Inflammatory macrophage (primary cell): ENCODE results near the gene PRKCE.

Experiments
- DNase-seq, 2 donors: peaks; one replicate each; pipeline ENCODE4 v3.0.0-alpha.2; 2020 to 2022

The PRKCE gene

GRCh38 chr2:45634223-45634622, 17.3 kb upstream of the PRKCE start:
- DNase-seq: no peak

DNA sequence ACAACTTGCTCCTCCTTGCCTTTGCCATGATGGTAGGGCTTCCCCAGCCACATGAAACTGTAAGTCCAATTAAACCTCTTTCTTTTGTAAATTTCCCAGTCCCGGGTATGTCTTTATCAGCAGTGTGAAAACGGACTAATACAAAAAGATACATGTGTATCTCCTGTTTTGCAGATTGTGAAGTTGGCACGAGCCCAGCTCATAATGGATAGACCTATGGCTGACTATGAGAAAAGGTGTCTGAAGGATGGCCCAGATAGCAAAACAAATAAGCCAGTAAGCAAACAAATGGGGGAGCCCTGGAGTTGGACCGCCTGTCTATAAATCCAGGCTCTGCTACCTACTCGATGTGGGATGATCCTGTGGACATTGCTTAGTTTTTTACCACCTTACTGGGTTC, 15.5 kb upstream of the PRKCE start:
- no peak for DNase-seq

DNA sequence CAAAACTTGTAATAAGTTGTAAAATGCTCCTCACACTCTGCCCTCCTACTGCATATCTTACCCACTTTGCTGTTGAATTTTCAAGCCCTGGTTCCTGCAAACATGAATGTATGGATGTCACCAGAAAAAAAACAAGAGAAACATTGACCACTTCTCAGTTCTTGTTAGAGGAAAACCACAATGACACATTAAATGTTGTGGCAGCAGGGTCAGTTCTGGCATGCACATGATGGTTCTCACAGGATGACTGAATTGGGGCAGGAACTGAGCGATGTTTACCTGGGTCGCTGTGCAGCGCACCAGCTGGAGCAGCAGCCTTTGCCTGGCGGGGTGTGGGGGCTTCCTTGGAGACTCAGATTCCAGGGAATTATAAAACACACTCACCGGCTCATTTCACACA, 14.0 kb upstream of the PRKCE start:
- peak; percentile 77 to 81 for DNase-seq

DNA sequence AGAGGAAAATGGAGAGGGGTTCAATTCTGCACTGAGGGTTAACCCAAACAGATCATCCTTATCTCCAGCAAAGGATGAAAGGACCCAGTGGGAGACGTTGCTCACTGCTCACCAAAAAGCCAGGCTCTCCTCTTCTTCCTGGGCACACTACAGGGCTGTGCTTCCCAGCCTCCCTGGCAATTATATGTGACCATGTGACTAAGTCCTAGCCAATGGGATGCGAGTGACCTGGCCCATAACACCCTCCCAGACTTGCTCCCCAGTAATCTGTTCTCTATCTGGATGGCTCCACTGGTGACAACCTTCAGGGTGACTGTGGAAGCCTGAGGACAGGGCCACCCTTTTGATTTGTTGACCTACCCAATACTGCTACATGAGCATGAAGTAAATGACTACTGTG, 10.9 kb upstream of the PRKCE start:
- no peak for DNase-seq

- DNase-seq: no peak
These were observed 8.4 kb upstream of the PRKCE start for GRCh38 chr2:45643095-45643494.

DNA sequence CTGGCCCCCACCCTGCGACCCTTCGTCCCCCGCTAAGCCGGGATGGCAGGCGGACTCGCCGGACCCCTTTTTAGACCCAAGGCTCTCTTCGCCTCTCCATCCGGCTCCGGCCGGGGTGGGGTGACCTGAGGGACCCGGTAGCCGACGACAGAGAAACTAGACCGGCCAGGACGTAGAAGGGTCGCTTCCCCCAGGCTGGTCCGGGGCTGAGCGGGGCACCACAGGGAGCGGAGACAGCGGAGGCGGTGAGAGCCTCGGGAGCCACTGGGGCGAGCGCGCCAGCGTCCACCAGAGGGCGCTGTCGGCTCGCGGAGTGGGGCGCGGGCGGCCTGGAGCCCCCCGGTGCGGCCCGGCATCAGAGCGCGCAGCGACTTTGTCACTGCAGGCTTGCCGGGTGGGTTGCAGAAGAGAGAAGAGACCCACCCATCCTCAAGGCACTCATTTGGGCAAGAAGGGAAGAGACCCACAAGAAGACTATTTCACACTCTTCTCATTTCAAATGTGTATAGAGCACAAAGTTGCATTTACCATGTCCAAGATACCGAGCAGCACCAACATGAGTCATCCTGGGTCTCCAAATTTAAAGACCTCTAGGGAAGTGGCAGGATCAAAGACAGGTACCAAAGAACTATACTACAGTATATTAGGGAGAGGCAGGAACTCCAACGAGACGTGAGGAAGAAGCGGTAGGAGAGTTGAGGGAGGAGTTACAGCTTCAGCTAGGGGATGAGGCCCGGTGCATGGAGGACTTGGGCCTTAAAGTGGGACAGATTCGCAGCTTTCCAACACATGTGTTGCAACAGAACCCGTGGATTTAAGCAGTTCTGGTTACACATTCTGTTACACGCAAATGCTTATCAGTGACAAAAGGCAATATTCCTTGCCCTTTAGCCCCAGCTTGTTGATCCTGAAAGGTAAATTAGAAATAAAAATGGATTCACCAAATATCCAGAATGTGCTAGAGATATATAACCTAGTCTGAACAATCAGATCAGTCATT, 7.6 kb upstream of the PRKCE start:
- peak; percentile 74 to 76 for DNase-seq

GRCh38 chr2:45646289-45646688, 5.2 kb upstream of the PRKCE start:
- DNase-seq: no peak

DNA sequence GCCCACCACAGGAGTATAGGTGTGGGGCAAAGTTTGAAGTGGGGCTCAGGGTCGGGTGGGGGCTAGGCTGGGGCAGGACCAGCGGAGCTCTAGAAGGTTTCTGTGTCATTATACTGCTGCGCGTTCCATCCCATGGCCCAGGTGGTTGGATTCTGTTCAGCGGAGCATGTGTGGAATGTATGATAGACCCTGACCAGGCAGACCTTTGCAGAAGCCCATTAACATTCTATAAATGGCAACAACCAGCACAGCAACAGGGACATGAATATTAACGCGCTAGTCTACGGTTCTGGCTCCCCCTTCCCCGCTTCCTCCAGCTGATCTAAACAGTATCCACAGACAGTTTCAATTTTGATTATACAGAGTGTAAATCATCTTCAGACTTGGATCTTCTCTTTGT, 4.1 kb upstream of the PRKCE start:
- DNase-seq: no peak

DNA sequence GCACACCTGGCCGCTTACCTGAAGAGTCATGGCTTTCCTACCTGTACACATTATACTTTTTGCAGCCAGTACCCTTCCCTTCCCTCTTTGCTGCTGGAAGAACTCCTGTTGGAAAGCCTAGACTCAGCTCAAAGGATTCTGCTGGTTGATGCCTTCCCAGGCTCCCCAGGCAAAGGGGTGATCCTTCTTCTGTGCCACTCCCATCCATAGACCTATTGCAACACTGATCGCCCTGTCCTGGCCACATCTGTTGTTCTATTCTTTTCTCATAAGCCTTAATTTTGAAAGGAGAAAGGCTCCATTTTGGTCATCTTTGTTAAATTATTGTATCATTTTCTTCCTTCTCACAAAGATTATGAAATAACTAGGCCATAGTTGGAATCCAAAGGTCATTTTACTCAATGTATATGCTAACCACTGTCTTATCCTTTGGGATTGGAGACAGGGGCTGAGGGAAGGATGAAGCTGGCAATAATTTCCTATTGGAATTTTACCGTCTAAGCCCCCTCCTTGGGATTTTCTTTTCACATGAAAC, 3.4 kb upstream of the PRKCE start:
- no peak for DNase-seq

- no peak for DNase-seq
These were observed 2.8 kb upstream of the PRKCE start for GRCh38 chr2:45648636-45649035.

GRCh38 chr2:45649462-45649857, 2.0 kb upstream of the PRKCE start:
- DNase-seq: peak in 1 of 2 donors; percentile 8

DNA sequence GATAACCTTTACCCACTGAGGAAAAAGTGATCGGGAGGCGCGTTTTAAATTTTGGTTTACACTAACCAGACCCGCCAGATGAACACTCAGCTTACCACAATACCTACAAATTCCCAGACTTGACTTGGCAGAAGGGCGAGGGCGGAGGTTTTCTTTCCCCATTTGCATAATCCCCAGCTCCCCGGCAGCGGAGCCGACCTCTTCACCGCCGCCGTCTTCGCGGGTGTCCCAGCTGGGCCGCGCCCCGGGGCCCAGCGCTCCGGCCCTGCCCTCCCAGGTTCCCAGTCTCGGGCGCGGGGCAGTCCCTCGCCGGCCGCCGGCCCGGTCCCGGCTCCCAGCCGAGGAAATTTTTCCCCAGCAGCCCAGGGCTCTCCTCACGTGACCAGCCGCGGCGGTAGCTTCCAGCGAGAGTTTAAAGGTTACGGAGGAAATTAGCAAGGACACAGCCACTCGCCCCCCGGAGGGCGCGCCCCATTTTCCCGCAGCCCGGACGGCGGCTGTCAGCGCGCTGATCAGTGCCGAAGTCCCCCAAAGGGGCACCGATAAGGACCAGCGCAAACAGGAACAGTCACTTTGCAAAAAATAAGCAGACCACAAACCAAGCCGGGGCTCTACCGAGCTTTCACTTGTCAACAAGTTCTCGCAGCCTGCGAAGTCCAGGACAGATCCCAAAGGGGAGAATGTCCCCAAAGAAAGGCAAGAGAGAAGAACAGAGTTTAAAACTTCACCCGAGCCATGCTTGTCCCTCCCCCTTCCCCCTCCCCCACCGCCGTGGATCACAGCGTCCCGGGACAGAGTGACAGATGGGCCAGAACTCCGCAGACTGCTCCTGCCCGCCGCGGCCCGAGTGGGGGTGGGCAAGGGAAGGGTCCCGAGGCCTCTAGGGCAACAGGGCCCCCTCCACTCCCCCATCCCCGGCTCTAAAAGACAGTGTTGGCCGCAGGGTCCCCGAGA, 1.3 kb upstream of the PRKCE start:
- peak; percentile 29 to 48 for DNase-seq

DNA sequence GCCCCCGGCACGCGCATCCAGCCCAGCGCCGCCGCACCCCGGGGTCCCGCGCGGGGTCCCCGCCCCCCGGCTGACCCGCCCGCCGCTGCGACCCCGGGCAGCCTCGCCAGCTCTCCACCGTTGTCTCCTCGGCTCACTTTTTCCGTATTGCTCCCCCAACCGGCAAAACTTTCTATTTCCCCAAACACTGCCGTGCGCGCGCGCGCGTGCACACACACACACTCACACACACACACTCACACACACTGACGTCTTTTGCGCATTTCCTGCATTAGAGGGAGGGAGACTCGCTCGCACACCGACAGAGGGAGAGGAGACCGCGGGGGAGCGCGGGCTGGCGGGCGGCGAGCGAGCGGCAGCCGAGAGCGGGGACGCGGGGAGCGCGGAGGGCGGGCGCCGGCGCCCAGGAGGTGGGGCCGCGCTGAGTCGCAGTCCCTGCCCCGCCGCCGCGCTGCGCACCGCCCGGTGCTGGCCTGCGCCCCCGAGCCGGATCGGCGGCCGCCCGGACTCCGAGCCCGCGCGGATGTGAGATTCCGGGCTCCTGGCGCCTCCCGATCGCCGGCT, 542 bp upstream of the PRKCE start:
- peak; percentile 93 to 94 for DNase-seq

DNA sequence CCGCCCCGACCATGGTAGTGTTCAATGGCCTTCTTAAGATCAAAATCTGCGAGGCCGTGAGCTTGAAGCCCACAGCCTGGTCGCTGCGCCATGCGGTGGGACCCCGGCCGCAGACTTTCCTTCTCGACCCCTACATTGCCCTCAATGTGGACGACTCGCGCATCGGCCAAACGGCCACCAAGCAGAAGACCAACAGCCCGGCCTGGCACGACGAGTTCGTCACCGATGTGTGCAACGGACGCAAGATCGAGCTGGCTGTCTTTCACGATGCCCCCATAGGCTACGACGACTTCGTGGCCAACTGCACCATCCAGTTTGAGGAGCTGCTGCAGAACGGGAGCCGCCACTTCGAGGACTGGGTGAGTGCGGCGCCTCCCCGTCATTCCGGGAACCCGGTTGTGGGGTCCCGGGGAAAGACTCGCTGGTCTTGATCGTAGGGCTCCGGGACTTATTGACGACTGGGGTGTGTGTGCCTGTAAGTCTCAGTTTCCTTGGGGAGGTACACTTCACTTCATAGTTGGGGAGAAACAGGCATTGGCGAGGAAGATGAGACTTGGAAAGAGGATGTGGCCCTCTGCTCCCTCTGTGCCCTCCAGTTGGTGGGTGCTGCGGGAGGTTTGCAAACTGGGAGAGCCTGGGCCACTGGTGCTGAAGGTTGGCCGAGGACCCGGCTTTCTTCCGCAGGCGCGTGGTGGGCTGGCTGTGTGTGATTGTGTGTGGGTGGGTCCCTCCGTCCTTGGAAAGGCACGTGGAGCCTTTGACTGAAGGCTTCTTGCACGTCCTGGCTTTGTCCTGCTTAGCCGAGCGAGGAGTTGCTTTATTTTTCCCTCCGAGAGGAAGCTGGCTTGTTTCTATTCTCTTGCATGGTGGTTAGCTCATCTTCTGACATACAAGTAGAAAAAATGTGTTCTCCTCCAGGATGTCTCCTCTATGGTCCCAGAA, 886 bp downstream of the PRKCE start:
- DNase-seq: peak; percentile 63 to 74

DNA sequence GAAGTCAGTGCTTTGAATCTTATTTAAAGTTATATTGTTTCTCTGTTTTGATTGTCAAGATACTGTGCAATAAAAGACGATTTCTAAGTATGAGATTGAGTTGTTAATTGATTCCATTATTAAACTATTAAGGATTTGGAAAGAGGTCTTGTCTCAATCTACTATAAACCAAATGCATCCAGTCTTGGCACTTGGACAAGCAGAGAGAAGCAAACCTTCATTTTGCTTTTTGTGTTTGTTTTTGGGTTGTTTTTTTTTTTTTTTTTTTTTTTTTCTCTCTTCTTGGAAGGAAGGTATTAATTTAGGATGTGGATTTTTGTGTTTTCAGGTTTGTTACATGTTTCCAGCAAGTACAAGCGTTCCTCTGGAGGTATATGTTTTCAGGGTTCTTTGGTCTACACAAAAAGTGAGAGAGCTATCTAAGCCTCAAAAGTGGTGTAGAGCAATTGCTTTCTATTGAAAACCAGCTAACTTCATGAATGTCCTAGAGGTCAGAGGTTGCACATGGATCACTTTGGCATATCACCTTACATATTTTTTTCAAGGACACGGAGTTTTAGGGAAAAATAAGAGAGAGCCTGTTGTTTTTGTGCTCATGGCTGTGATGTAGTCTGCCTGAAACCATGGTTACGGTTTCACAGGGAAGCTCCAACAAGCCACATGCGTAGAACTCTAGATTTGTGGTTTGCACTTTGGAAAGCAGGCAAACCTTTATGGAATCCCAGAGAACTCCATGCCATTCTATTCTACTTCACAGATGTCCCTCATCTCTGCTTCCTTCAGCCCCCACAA, 1.8 kb downstream of the PRKCE start:
- no peak for DNase-seq

DNA sequence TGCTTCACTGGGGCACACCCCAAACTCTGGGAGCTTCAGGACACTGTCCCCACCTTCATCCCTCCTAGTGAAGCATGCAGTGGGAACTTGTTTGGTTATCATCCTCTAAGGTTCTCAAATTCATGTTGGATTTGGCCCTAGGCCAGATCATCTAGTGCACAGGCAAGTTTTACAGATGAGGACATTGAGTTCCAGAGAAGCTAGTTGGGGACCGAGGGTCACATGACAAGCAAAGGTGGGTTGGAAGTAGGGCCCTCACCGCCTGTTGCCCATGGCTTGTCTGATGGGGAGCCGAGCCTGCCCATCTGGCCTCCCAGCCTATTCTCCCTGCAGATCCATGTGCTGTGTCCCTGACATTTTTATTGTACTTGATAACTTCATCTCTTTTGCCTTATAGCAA, 2.8 kb downstream of the PRKCE start:
- DNase-seq: no peak

DNA sequence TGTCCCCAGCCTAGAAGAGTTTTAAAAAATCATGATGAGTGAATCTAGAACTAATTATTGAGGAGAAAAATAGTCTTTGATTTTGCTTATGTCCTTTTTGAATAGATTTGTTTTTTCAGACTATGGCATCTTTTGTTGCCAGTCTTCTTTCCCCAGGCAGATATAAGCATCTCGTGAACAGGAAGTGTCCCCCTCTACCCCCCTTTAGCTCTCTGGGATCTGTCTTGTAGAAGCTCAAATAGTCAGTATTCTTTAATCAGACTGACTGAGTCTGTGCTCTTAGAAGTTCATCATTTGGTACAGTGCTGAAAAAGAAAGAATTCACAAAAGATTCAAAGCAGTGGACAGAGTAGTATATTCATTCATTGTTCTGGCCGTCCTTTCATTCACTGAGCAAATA, 10.4 kb downstream of the PRKCE start:
- no peak for DNase-seq

- no peak for DNase-seq
These were observed 13.3 kb downstream of the PRKCE start for GRCh38 chr2:45664635-45665261.

DNA sequence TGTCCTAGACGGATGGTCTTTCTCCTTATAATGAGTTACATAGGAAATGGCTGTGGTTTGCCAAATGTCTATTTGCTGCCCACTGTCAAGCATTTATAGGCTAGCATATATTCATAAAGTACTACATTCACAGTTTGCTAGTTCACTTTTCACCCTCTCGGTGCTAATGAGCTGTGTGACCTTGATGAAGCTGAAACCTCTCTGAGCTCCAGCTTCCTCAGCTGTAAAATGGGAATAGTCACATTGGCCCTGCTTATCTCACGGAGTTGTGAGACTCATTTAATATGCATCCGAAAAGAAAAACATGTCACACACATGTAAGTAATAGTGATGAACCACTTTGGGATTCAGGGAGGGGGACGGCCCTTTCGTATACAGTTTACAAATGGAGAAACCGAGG, 17.0 kb downstream of the PRKCE start:
- no peak for DNase-seq

GRCh38 chr2:45669032-45669486, 17.6 kb downstream of the PRKCE start:
- DNase-seq: peak in 1 of 2 donors; percentile 9
